RPMI7951 (cell line): ENCODE results near the gene NEURL3. TPM values are rescaled to one million over a fixed set of nuclear protein-coding genes. Genes with fewer than 3 reads are reported as not detected.
"Not testable (repeated sequence)": the region's sequence is repeated elsewhere in the genome, so short reads cannot be mapped to it uniquely, and the experiment has no call there.

ENCODE experiments used
- DNase-seq: peaks from one replicate; pipeline ENCODE4 v3.0.0-alpha.2; 2012; ENCODE audit warnings: low read depth
- total RNA-seq: library from RNA; depleted of rRNA; stranded (reverse); fragments of >200 nt; shearing (Covaris generic); gene quantifications from 2 replicates; pipeline ENCODE4 v1.2.3, GENCODE V29; 2014; rRNA removed

Gene NEURL3
- total RNA-seq, 1 experiment from 2014 or later: 0.48 TPM

DNA sequence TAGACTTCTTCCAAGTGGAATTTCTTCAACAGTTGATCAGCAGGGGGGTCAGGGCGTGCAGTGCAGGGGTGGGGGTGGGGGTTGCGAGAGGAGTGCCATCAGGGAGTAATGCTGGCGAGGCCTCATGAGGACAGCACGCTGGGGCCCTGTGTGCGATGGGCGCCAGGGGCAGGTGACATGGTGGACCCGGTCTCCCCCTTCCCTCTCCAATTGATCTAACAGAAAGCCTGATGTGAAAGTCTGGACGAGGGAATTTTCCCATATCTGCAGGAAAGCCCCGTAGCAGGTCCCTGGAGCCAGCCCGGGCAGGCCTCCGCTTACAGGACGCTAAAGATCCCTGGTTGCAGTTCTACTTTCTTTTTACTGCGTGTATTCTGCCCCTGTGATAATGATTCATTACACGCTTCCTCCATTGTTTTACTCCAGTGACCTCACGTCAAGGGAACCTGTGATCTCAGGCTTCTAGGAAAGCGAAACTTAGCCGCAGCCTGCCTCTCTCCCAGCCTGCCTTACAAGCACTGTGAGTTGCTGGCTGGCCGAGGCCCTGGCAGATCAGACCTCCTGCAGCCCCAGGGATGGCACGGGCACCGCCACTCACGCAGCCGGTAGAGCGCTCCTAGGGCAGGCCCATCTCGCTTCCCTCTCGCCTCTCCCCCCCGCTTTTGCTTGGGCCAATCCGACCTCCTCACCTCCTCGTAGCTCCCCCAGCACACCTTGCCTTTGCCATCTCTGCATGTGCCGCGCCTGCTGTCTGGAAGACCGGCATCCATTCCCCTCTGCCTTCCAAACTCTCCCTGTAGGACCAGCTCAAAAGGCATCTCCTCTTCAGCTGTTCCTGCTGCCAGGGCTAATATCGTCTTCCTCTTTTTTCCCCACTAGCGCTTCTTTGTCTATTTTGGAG is 19.2 kb downstream of the NEURL3 start:
- DNase-seq: peak; percentile 82

GRCh38 chr2:96485350-96485749 is 19.8 kb downstream of the NEURL3 start:
- DNase-seq: no peak

- DNase-seq: no peak
Measured at GRCh38 chr2:96484091-96484490, 21.1 kb downstream of the NEURL3 start.

- no peak for DNase-seq
Measured at GRCh38 chr2:96477458-96477857, 27.7 kb downstream of the NEURL3 start.

- no peak for DNase-seq
Measured at GRCh38 chr2:96471772-96472171, 33.4 kb downstream of the NEURL3 start.

DNA sequence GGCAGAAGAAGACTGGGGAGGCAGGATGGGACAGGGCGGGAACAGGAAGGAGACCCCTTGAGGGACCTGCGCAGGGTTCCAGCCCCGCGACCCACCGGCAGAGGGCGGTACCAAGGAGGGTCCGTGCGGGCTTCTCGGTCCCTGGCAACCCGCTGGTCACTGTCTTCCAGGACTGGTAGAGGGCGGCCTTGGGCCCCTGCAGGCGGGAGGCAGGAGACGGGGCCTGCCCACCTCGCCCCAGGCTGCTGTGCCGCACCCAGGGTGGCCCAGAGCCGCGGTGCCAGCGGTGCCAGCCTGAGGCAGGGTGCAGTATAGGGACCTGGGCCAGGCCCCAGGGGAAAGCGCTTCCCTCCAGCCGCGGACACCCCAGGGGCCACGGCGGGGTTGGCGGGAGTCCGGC is 34.5 kb downstream of the NEURL3 start:
- DNase-seq: no peak

DNA sequence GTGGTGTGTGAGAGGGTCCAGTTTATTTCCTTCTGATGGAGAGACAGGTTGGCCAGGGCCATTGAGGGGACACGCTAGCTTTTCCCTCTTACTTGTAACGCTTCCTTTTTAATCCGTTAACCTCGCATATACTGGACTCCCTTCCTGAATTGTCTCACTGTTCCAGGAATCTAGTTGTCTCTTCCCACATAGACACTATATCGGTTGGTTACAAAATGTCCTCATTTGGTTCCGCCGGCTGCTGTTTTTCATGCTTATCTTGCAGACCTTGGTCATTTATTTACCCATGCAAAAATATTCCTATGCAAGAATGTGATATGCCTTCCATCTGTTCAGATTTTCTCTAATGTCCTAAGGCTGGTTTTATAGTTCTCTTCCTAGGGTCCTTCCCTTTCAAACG is 35.0 kb downstream of the NEURL3 start:
- no peak for DNase-seq

- DNase-seq: no peak
Measured at GRCh38 chr2:96468904-96469303, 36.3 kb downstream of the NEURL3 start.

DNA sequence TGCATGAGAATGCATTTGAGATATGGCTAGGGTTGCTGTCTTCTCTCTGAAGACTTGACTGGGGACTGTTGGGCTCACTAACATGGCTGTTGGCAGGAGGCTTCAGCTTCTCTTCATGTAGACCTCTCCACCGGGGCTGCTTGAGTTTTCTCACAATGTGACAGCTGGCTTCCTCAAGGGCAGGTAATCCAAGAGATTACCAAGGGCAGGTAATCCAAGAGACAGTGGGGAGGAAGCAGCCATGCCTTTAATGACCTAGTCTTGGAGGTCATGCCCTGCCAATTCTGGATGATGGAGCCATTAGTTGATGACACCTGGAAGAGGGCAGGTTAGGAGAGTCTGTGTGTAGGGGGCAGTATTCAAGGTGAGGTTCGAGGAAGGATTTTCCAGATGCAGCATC is 40.5 kb downstream of the NEURL3 start:
- no peak for DNase-seq

GRCh38 chr2:96464061-96464460 is 41.1 kb downstream of the NEURL3 start:
- no peak for DNase-seq

DNA sequence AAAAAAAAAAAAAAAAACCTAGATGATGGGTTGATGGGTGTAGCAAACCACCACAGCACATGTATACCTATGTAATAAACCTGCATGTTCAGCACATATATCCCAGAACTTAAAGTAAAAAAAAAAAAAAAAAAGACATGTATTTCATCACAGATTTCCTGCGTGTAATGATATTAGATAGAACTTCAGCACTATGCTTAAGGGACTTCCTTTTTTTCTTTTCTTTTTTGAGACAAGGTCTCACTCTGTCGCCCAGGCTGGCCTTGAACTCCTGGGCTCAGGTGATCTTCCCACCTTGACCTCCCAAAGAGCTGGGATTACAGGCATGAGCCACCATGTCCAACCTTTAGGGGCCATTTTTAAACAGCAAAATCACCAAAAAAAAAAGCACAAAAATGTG is 42.0 kb downstream of the NEURL3 start:
- DNase-seq: no peak

DNA sequence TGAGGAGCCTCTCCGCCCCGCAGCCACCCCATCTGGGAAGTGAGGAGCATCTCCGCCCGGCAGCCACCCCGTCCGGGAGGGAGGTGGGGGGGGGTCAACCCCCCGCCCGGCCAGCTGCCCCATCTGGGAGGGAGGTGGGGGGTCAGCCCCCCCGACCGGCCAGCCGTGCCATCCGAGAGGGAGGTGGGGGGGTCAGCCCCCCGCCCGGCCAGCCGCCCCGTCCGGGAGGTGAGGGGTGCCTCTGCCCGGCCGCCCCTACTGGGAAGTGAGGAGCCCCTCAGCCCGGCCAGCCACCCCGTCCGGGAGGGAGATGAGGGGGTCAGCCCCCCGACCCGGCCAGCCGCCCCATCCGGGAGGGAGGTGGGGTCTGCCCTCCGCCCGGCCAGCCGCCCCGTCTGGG is 43.5 kb downstream of the NEURL3 start:
- not testable (repeated sequence) for DNase-seq

- no peak for DNase-seq
Measured at GRCh38 chr2:96452053-96452452, 53.1 kb downstream of the NEURL3 start.

- DNase-seq: no peak
Measured at GRCh38 chr2:96449637-96450036, 55.5 kb downstream of the NEURL3 start.

DNA sequence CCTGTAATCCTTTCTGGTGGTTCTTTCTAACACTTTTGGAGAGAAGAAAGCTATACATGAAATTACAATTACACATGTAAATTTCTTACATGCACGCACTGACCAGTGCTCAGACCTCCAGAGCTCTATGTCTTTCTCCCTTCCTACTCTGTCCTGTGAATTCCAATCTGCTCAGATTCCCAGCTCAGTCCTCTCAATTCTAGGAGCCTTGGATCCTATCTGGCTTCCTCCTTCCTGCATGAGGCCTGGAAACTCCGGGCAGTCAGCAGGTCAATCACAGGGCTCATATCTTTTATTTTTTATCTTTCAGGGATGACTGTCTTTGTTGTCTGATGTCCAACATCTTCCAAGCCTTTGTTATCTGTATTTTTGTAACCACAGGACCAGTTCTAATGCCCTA is 56.0 kb downstream of the NEURL3 start:
- DNase-seq: no peak

DNA sequence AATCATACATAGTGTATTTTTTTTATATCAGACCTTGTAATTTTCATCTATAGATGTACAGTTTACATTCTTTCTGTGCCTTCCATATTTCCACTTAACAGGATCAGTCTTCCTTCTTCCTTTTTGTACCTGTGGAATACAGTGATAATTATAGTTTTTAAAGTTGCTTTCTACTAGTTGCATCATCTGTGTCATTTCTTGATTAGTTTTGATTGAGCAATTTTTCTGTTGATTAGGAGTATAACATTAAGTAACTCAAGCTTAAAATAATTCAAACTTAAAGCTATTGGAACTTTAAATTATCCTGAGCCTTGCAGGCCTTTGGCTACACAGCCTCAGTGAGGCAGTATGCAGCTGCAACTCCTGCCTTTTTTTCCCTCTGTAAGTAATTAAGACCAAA is 57.4 kb downstream of the NEURL3 start:
- no peak for DNase-seq

Other genes with a start within 250 kb of the NEURL3 start
- gene TMEM127, start 239.4 kb downstream of the NEURL3 start, total RNA-seq: 21.3 and 23.5 TPM in 2 replicates
- 116 and 147 TPM in 2 replicates for gene CIAO1, start 239.1 kb downstream of the NEURL3 start, total RNA-seq
- 46.1 and 49.3 TPM in 2 replicates for gene SNRNP200, start 199.8 kb downstream of the NEURL3 start, total RNA-seq
- 14.5 and 15.9 TPM in 2 replicates for gene ITPRIPL1, start 180.0 kb downstream of the NEURL3 start, total RNA-seq
- gene NCAPH, start 169.6 kb downstream of the NEURL3 start, total RNA-seq: 58.5 and 69.2 TPM in 2 replicates
- gene ARID5A, start 31.4 kb upstream of the NEURL3 start, total RNA-seq: 9.0 and 12.6 TPM in 2 replicates
- 21.1 and 25.4 TPM in 2 replicates for gene KANSL3, start 133.0 kb upstream of the NEURL3 start, total RNA-seq
- not detected in 2 replicates for gene FER1L5, start 137.4 kb upstream of the NEURL3 start, total RNA-seq
- gene LMAN2L, start 234.7 kb upstream of the NEURL3 start, total RNA-seq: 36.8 and 37.8 TPM in 2 replicates